ENCODE results near the gene BCAS1.

BCAS1 gene

GRCh38 chr20:54113566-54113965 lies 43.2 kb upstream of the BCAS1 start:
- TF ChIP-seq CTCF (IDR thresholded peaks at IDR 0.05; ENCODE audit: insufficient read depth, missing control alignments) = no peak
- DNase-seq (ENCODE audit: insufficient read length, low spot score) (no peak), FAIRE-seq (no peak)

- FAIRE-seq (no peak), DNase-seq (ENCODE audit: insufficient read length, low spot score) (no peak)
- TF ChIP-seq CTCF (IDR thresholded peaks at IDR 0.05; ENCODE audit: insufficient read depth, missing control alignments) = no peak
Measured at GRCh38 chr20:54112221-54112884, 42.0 kb upstream of the BCAS1 start.

GRCh38 chr20:54111460-54111859 lies 41.1 kb upstream of the BCAS1 start:
- TF ChIP-seq CTCF (IDR thresholded peaks at IDR 0.05; ENCODE audit: insufficient read depth, missing control alignments) = no peak
- FAIRE-seq = no peak
- DNase-seq (ENCODE audit: insufficient read length, low spot score) = no peak

- FAIRE-seq = no peak
- no peak for TF ChIP-seq CTCF (IDR thresholded peaks at IDR 0.05; ENCODE audit: insufficient read depth, missing control alignments)
- DNase-seq (ENCODE audit: insufficient read length, low spot score) = no peak
Measured at GRCh38 chr20:54110457-54110856, 40.1 kb upstream of the BCAS1 start.

GRCh38 chr20:54110041-54110440 lies 39.6 kb upstream of the BCAS1 start:
- DNase-seq (ENCODE audit: insufficient read length, low spot score) (no peak), FAIRE-seq (no peak)
- TF ChIP-seq CTCF (IDR thresholded peaks at IDR 0.05; ENCODE audit: insufficient read depth, missing control alignments) = no peak

- TF ChIP-seq CTCF (IDR thresholded peaks at IDR 0.05; ENCODE audit: insufficient read depth, missing control alignments) = no peak
- no peak for DNase-seq (ENCODE audit: insufficient read length, low spot score)
- no peak for FAIRE-seq
Measured at GRCh38 chr20:54108817-54109216, 38.4 kb upstream of the BCAS1 start.

- no peak for TF ChIP-seq CTCF (IDR thresholded peaks at IDR 0.05; ENCODE audit: insufficient read depth, missing control alignments)
- no peak for FAIRE-seq
- DNase-seq (ENCODE audit: insufficient read length, low spot score) = no peak
Measured at GRCh38 chr20:54108326-54108642, 37.9 kb upstream of the BCAS1 start.
